Keratinocyte (primary cell): ENCODE results near the gene GRHPR. TPM values are rescaled to one million over a fixed set of nuclear protein-coding genes. Genes with fewer than 3 reads are reported as not detected.

Experiments
- DNase-seq: peaks from one replicate; pipeline ENCODE4 v3.0.0-alpha.2; 2011; ENCODE audit warnings: low read depth, missing footprints, low spot score
- FAIRE-seq: peaks from 2 replicates; lab custom pipeline; 2011; peaks lifted over from hg19 to GRCh38; lab: Jason Lieb, UNC
- H2AFZ ChIP-seq: 2 replicates; pipeline ENCODE4 v1.6.0; 2012; ENCODE audit warnings: low read length, control low read depth, inconsistent platforms; ENCODE audit not compliant: control insufficient read depth
- H3K27ac ChIP-seq: 2 replicates; pipeline ENCODE4 v1.5.1; 2011; ENCODE audit warnings: low read length; ENCODE audit not compliant: control insufficient read depth, insufficient read depth
- H3K27me3 ChIP-seq: 3 replicates; pipeline ENCODE4 v1.6.0; 2011; ENCODE audit warnings: low read length; ENCODE audit not compliant: control insufficient read depth, insufficient read depth; ENCODE audit errors: extremely low read depth
- H3K36me3 ChIP-seq, 2 experiments: 2 replicates in 1 of 2; 3 replicates in 1 of 2; pipeline ENCODE4 v1.5.1; 2011; ENCODE audit warnings: low read length in 2 of 2, mild to moderate bottlenecking in 1 of 2; ENCODE audit not compliant: control insufficient read depth in 2 of 2, insufficient read depth in 2 of 2; ENCODE audit errors: extremely low read depth in 1 of 2
- H3K4me1 ChIP-seq: 3 replicates; pipeline ENCODE4 v1.5.1; 2011; ENCODE audit warnings: low read length; ENCODE audit not compliant: control insufficient read depth, insufficient read depth; ENCODE audit errors: extremely low read depth
- H3K4me2 ChIP-seq: 3 replicates; pipeline ENCODE4 v1.6.0; 2011; ENCODE audit warnings: low read depth, low read length; ENCODE audit not compliant: control insufficient read depth, insufficient read depth; ENCODE audit errors: extremely low read depth
- H3K4me3 ChIP-seq, 3 experiments: fragments of 200-600 bp in 1 of 3; sonication (generic) in 1 of 3; 2 replicates in 2 of 3; 3 replicates in 1 of 3; pipeline ENCODE4 v1.5.1; 2011 to 2016; ENCODE audit warnings: low read length in 3 of 3, mild to moderate bottlenecking in 3 of 3, control low read depth in 2 of 3, inconsistent platforms in 1 of 3, low read depth in 1 of 3, mixed read lengths in 1 of 3, mixed run types in 1 of 3, moderate library complexity in 1 of 3; ENCODE audit not compliant: control insufficient read depth in 2 of 3, insufficient read depth in 2 of 3; ENCODE audit errors: extremely low read depth in 1 of 3
- H3K79me2 ChIP-seq: 2 replicates; pipeline ENCODE4 v1.6.0; 2012; ENCODE audit warnings: low read length; ENCODE audit not compliant: control insufficient read depth, insufficient read depth
- H3K9ac ChIP-seq: 3 replicates; pipeline ENCODE4 v1.6.0; 2011; ENCODE audit warnings: low read length; ENCODE audit not compliant: control insufficient read depth, insufficient read depth; ENCODE audit errors: extremely low read depth
- H3K9me1 ChIP-seq: 3 replicates; pipeline ENCODE4 v1.6.0; 2011; ENCODE audit warnings: low read length; ENCODE audit not compliant: control insufficient read depth, insufficient read depth; ENCODE audit errors: extremely low read depth
- H3K9me3 ChIP-seq: 2 replicates; pipeline ENCODE4 v1.5.1; 2012; ENCODE audit warnings: low read depth, low read length; ENCODE audit not compliant: control insufficient read depth
- H4K20me1 ChIP-seq: 3 replicates; pipeline ENCODE4 v1.6.0; 2011; ENCODE audit warnings: low read length; ENCODE audit not compliant: control insufficient read depth, insufficient read depth; ENCODE audit errors: extremely low read depth
- CTCF ChIP-seq, 3 experiments: IDR thresholded peaks in 1 of 3; conservative IDR thresholded peaks in 1 of 3; optimal IDR thresholded peaks in 1 of 3; 2 replicates in 2 of 3; 3 replicates in 1 of 3; pipeline versions ENCODE3 to v1.5.1; 2011; ENCODE audit warnings: low read length in 3 of 3, mild to moderate bottlenecking in 3 of 3, moderate library complexity in 2 of 3, control low read depth in 1 of 3, inconsistent platforms in 1 of 3; ENCODE audit not compliant: insufficient read depth in 2 of 3; ENCODE audit errors: extremely low read depth in 1 of 3
- EZH2 ChIP-seq: IDR thresholded peaks from one replicate; pipeline ENCODE4 v1.6.1; 2012; ENCODE audit warnings: inconsistent platforms, mild to moderate bottlenecking, low read length, moderate library complexity
- dilution Hi-C: fragments of 300-500 bp; cut with MboI; formaldehyde crosslinking; loops from one replicate; pipeline ENCODE4 v1.7.0; 2020; ENCODE audit warnings: low sequenced_read_pairs; ENCODE audit not compliant: extremely low pct_ligation_motif_present
- polyA plus RNA-seq, 5 experiments: library from polyadenylated mRNA; depleted of rRNA in 3 of 5; stranded (reverse) in 3 of 5; stranded (forward) in 1 of 5; unstranded in 1 of 5; fragments of >200 nt; gene quantifications; 1 replicate in 1 of 5; 2 replicates in 3 of 5; 3 replicates in 1 of 5; pipeline versions ENCODE4 v1.2.1 to v1.2.3, GENCODE V29; 2011 to 2012; ENCODE audit warnings: missing spikeins in 2 of 5, low read depth in 1 of 5, low replicate concordance in 1 of 5

GRHPR gene
- polyA plus RNA-seq, 1 donor (not counting 4 experiments of a cell fraction or from before 2014, with no cell fraction given), result 116 TPM

- dilution Hi-C loops, result no loop called here
- TF ChIP-seq CTCF (optimal IDR thresholded peaks at IDR 0.05 in 1 of 3, IDR thresholded peaks at IDR 0.05 in 1 of 3, conservative IDR thresholded peaks at IDR 0.05 in 1 of 3; ENCODE audit: extremely low read depth in 1 of 3, insufficient read depth in 2 of 3, low read length in 3 of 3), result no peak
- no peak for TF ChIP-seq EZH2
- peaks cover 42 to 43% of the 10 kb centered on the region in 2 experiments for H3K36me3 ChIP-seq
- H3K27me3 ChIP-seq, result no peaks in the 10 kb centered on the region
- H3K4me3 ChIP-seq, result no peak overlapping the region
- FAIRE-seq, result no peak
- peaks cover 36% of the 10 kb centered on the region for H3K79me2 ChIP-seq
- no peak overlapping the region for H3K4me2 ChIP-seq
- H3K9me3 ChIP-seq, result no peaks in the 10 kb centered on the region
- no peaks in the 10 kb centered on the region for H4K20me1 ChIP-seq
- no peak overlapping the region for H3K9ac ChIP-seq
- H2AFZ ChIP-seq, result no peak overlapping the region
- peaks cover 28% of the 10 kb centered on the region for H3K4me1 ChIP-seq
- DNase-seq, result no peak
- H3K27ac ChIP-seq, result no peak overlapping the region
- no peaks in the 10 kb centered on the region for H3K9me1 ChIP-seq
These were observed 4.3 kb downstream of the GRHPR start for GRCh38 chr9:37426846-37427245.

- H3K9me3 ChIP-seq, result no peaks in the 10 kb centered on the region
- H3K9ac ChIP-seq, result no peak overlapping the region
- peaks cover 42 to 46% of the 10 kb centered on the region in 2 experiments for H3K36me3 ChIP-seq
- no peaks in the 10 kb centered on the region for H3K9me1 ChIP-seq
- FAIRE-seq (no peak), DNase-seq (no peak)
- H3K27ac ChIP-seq, result no peak overlapping the region
- no peak overlapping the region for H2AFZ ChIP-seq
- H3K4me2 ChIP-seq, result no peak overlapping the region
- no peaks in the 10 kb centered on the region for H4K20me1 ChIP-seq
- H3K4me1 ChIP-seq, result peaks cover 24% of the 10 kb centered on the region
- TF ChIP-seq CTCF (optimal IDR thresholded peaks at IDR 0.05 in 1 of 3, IDR thresholded peaks at IDR 0.05 in 1 of 3, conservative IDR thresholded peaks at IDR 0.05 in 1 of 3; ENCODE audit: extremely low read depth in 1 of 3, insufficient read depth in 2 of 3, low read length in 3 of 3) (no peak), EZH2 (no peak)
- dilution Hi-C loops, result no loop called here
- H3K79me2 ChIP-seq, result peaks cover 24% of the 10 kb centered on the region
- H3K27me3 ChIP-seq, result no peaks in the 10 kb centered on the region
- no peak overlapping the region for H3K4me3 ChIP-seq
These were observed 5.8 kb downstream of the GRHPR start for GRCh38 chr9:37428345-37428744.
